SK-N-MC (cell line): ENCODE data around the gene ELK3.

ENCODE experiments used
- EZH2 ChIP-seq: fragments of 200-600 bp; sonication (generic); IDR thresholded peaks from one replicate; pipeline ENCODE4 v1.6.1; 2017; ENCODE audit warnings: antibody characterized with exemption
- FOXP2 ChIP-seq: optimal IDR thresholded peaks from 2 replicates; pipeline ENCODE3; 2011; ENCODE audit warnings: mild to moderate bottlenecking, moderate library complexity; ENCODE audit not compliant: insufficient read depth; ENCODE audit errors: extremely low read length, control extremely low read depth
- POLR2AphosphoS5 ChIP-seq: IDR thresholded peaks from 2 replicates; pipeline ENCODE4 v1.6.1; 2012; ENCODE audit warnings: mild to moderate bottlenecking, low read depth, low read length, borderline replicate concordance

DNA sequence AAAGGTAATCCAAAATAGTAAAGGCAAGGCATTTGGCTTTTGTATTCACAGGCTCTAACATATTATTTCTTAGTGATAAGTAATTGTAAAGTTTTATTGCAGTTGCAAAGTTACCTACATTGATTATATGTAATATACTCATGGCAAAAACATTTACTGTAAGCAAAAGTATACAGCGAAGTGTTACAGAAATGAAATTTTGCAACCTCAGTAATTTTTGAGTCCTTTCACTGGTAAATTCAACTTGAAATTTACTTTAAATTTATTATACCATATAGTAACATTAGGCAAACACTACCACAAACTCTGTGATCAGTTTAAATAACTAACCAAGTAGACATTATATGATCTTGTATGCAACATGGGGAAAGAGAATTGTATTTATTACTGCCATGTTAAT, 117.0 kb downstream of the ELK3 start:
- TF ChIP-seq EZH2, result no peak
- no peak for TF ChIP-seq POLR2AphosphoS5
- no peak for TF ChIP-seq FOXP2
